Endothelial cell of umbilical vein (primary cell): Measurements from ENCODE around the gene AK5.

Experiments
- TF ChIP-seq, protein P1 (sequence below), 2 donors: IDR thresholded peaks; 1 replicate in 1 of 2; 2 replicates in 1 of 2; pipeline ENCODE4 v1.5.1; 2011; ENCODE audit warnings: low read length in 2 of 2, mild to moderate bottlenecking in 2 of 2, moderate library complexity in 2 of 2, control low read depth in 1 of 2, inconsistent platforms in 1 of 2, low read depth in 1 of 2; ENCODE audit not compliant: insufficient read depth in 1 of 2; ENCODE audit errors: extremely low read depth in 1 of 2
- TF ChIP-seq, protein P2 (sequence below): IDR thresholded peaks from 2 replicates; pipeline ENCODE4 v1.6.1; 2011; ENCODE audit not compliant: insufficient read depth, insufficient read length

DNA sequence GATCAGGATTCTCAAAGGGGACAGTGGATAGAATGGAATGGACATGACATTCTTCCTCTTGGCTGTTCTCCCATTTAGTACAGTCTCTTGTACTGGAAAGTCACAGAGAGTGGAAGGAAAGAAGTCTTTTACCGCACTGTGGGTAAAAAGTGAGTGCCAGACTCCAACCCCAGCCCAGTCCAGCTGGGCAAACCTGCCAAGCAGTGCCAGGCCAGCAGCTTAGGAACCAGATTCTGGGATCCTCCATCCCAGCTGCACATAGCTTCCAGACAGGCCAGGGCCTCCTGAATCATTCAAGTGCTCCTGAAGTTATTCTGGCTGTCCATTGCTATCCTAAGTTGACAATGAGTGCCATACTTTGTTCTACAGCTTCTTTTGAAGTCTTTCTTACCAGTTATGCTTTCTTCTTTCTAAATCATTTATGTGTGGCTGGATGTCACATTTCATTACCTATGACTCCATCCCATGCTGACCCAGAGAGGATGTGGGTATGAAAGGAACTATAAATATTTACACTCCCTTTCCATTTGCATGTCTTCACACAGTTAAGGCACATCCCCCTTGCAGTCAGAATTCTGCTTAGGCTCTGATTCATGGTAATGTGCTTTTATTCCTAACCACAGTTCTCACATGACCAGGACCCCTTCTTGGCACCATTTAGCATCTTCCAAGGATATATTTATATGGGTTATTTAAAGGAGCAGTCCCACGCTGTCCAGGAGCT is 88.9 kb downstream of the AK5 start:
- TF ChIP-seq, protein P1, sequence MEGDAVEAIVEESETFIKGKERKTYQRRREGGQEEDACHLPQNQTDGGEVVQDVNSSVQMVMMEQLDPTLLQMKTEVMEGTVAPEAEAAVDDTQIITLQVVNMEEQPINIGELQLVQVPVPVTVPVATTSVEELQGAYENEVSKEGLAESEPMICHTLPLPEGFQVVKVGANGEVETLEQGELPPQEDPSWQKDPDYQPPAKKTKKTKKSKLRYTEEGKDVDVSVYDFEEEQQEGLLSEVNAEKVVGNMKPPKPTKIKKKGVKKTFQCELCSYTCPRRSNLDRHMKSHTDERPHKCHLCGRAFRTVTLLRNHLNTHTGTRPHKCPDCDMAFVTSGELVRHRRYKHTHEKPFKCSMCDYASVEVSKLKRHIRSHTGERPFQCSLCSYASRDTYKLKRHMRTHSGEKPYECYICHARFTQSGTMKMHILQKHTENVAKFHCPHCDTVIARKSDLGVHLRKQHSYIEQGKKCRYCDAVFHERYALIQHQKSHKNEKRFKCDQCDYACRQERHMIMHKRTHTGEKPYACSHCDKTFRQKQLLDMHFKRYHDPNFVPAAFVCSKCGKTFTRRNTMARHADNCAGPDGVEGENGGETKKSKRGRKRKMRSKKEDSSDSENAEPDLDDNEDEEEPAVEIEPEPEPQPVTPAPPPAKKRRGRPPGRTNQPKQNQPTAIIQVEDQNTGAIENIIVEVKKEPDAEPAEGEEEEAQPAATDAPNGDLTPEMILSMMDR (IDR thresholded peaks at IDR 0.05; ENCODE audit: extremely low read depth in 1 of 2, insufficient read depth in 1 of 2, low read depth in 1 of 2, low read length in 2 of 2) = no peak
- TF ChIP-seq, protein P2, sequence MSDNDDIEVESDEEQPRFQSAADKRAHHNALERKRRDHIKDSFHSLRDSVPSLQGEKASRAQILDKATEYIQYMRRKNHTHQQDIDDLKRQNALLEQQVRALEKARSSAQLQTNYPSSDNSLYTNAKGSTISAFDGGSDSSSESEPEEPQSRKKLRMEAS = no peak
